NCI-H1417 (cell line): Measurements from ENCODE around the gene COPA.
"Not testable (repeated sequence)": the region's sequence is repeated elsewhere in the genome, so short reads cannot be mapped to it uniquely, and the experiment has no call there.

Experiments
- DNase-seq, 3 experiments: peaks; one replicate each; lab custom pipeline; 2025; lab: John Stamatoyannopoulos, UW

The COPA gene

DNA sequence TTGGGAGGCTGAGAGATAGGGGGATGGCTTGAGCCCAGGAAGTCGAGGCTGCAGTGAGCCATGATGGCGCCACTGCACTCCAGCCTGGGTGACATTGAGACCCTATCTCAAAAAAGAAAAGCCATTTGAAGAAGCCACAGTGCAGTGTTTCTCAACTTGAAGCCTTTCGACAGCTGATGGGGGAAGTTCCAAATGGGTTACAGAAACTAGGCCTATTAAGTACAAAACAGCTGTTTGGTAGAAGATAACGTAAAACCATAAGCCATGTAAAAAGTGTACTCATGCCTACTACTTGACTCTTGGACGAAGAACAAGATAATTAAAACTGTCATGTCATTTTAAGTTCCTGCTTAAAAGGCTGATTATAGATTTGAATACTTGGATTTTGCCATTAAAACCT lies 16.6 kb downstream of the COPA start:
- no peak for DNase-seq

DNA sequence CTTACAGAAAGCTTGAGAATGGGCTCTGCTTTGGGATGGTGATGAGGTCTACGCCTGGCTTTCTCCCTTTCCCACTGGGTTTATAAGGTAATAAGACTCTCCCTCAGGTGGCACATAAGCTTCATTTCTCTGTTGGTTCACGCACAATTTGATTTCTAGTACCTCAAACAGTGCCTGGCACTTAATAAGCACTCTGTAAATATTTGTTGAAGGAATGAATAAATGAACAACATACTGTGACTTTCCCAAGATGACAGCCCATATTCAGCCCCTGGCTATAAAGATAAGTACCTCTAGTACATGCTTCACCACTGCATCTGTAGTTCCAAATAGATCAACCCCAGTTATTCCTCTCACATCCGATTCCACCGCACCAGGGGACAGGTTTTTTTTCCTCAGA lies 17.8 kb downstream of the COPA start:
- peak; percentile 35 to 100 (median 82) for DNase-seq

DNA sequence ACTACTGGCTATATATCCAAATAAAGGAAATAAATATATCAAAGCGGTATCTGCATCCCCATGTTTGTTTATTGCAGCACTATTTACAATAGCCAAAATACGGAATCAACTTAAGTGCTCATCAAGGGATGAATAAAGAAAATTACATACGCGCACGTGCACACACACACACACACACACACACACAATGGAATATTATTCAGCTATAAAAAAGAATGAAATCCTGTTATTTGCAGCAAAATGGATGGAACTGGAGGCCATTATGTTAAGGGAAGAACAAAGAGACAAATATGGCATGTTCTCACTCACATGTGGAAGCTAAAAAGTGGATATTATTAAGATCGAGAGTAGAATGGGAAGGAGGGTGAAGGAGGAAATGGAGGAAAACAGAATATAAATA lies 20.2 kb downstream of the COPA start:
- DNase-seq = no peak

DNA sequence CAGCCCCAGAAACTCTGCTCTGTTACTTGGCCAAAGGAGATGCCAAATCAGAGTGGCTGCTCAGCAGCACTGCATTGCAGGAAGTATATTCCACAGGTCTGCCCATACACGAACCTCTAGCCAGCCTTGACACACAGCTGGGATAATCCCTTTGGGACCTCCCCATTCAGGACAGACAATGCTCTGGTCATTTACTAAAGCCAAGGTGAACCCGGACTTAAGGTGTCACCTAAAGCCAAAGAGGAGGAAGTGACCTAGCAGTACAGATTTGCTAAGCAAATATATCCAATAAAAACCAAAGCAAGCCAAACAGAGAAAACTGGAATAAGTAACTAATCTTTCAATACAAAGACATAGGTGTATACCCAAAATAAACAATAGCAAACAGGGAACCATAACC lies 27.7 kb downstream of the COPA start:
- no peak for DNase-seq

DNA sequence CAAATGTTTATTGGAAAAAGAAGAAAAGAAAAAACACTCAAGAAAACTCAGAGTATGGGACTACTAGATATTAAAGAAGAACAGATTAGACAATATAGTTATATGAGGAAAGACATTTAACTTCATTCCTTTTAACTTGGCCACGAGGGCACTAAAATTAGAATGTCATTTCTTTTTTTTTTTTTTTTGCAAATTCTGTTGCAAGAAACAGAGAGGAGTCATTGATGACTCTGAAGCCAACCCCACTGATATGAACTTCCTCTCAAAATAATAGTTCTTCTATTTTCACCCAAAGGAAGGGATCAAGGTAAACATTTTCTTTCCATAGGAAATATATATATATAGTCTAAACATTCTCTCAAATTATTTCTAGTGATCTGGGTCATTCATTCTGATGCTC lies 33.5 kb downstream of the COPA start:
- no peak for DNase-seq

DNA sequence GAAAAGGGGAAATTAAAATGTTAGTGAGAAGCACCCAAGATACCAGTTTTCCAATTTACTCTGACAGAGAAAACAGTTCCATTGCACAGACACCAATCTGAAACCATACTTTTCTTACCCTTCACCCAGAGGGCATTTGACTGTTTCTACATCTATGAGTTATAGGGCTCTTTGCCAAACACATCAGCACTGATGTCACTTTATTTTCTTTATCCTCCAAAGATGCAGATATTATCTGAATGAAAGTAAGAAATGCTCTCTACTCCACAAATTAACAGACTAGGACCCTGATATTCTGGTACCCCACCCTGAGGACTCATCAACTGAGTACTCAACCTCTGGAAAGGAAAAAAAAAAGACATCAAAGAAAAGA lies 33.9 kb downstream of the COPA start:
- no peak for DNase-seq

DNA sequence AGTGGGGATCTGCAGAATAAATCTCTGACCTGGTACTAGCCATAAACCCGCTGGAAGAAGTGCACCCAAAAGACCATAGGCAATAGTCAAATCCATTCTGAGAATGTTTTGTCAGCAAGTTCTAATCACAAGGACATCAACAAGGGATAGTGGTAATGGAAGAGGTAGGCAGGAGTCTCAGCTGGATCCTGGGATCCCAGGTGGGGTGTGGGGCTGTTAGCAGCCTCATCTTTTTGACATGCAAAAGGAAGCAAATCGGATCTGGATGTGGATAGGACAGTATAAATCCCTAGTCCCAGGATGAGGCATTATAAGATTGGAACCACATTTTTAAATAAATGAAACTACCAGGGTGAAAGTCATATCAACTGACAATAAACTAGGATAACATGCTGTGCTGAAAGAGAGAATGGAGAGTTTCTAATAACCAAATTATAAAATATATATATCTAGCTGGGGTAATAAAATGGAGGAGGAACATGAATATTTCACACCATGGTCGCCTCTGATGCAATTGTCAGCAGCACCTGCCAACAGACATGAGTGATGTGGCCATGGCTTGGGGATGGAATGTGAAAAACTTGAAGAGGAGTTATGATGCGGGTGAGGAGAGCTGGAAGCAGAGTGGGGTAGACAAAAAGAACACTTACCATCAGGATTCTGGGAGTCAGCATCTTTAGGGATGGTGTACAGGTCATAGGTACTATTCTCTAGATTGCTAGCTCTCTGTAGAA lies 34.4 kb downstream of the COPA start:
- no peak for DNase-seq

DNA sequence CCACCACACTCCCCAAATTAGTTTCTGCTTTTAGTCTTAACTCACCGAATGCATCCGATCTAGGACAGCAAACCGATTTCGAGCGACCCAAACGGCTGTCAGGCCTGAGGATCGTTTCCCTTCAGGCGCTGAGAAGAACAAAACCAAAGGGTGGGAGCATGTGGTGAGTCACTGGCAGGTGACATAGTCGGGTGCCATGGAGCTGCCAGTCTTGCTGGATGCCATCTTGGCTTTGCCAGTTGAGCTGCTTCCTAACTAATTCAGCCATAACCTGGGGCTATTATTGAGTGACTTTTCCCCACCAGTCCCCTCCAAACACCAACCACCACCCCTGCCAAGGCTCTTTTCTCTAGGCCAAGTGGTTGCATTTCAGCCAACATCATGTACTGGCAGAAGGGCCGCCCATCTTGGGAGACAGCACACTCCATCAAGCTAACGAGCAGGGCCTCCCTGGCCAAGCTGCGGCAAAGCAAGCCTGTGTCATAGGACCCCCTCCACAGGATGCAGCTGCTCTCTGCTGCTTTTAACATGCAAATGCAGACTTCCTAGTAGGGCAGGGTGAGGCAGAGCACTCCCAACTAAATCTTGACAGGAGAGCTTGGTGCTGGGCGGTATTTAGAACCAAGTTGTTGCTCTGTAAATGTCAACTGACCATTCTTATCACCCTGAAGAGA lies 35.8 kb downstream of the COPA start:
- no peak for DNase-seq

DNA sequence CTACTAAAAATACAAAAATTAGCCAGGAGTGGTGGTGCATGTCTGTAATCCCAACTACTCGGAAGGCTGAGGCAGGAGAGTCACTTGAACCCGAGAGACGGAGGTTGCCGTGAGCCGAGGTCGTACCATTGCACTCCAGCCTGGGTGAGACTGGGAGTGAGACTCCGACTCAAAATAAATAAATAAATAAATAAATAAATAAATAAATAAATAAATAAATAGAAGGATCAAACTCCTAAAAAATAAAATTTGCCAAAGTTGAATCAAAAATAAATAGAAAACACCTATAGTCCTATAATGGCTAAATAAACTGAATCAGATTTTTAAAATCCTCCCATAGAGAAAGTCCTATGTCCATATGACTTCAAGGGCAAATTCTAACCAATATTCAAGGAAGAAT lies 42.9 kb downstream of the COPA start:
- no peak for DNase-seq

DNA sequence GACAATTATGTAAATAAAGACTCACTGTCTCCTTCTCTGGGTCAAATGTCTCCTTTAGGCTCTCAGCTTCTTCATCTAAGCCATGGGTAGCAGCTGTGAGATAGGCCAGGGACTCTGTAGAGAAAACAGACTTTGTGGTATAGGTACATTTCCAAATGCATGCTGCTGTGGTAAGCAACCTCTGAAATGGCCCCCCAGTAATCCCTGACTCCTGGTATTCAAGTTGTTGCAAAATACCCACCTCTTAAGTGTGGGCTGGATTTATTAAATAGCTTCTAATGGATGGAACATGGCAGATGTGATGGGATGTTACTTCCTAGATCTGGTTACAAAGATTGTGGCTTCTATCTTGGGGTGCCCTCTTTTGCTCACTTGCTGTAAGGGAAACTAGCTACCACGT lies 47.0 kb downstream of the COPA start:
- DNase-seq = no peak

DNA sequence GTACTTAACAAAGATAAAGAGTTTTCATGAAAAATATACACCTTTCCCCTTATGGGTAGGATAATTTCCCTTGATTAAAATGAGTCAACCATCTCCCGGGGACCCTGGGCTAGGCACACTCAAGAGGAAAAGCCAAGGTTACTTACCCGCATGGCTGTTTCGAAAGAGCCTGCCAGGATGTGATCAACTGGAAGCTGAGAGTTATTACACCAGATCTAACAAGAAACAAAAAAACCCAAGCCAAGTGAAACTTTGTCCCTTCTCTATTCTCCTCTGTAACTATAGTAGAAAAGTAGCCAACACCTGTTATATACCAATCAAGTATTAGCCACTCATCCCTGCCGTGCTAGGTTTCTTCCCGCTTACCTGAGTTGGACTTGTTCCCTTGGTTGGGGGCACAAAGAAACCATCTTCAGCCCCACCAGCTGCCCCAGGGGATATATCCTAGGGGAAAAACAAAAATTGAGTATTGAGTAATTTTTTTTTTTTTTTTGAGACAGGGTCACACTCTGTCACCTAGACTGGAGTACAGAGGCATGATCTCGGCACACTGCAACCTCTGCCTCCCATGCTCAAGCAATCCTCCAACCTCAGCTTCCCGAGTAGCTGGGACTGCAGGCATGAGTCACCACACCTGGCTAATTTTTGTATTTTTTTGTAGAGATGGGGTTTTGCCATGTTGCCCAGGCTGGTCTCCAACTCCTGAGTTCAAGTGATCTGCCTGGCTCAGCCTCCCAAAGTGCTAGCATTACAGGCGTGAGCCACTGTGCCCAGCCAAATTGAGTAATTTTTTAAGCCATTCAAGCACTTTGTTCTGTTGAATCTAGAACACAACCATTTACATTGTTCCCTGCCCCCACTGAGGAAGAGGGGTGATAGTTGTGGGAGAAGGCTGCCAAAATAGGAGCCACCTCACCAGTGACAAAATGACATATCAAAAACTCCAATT lies 49.8 kb downstream of the COPA start:
- no peak for DNase-seq

DNA sequence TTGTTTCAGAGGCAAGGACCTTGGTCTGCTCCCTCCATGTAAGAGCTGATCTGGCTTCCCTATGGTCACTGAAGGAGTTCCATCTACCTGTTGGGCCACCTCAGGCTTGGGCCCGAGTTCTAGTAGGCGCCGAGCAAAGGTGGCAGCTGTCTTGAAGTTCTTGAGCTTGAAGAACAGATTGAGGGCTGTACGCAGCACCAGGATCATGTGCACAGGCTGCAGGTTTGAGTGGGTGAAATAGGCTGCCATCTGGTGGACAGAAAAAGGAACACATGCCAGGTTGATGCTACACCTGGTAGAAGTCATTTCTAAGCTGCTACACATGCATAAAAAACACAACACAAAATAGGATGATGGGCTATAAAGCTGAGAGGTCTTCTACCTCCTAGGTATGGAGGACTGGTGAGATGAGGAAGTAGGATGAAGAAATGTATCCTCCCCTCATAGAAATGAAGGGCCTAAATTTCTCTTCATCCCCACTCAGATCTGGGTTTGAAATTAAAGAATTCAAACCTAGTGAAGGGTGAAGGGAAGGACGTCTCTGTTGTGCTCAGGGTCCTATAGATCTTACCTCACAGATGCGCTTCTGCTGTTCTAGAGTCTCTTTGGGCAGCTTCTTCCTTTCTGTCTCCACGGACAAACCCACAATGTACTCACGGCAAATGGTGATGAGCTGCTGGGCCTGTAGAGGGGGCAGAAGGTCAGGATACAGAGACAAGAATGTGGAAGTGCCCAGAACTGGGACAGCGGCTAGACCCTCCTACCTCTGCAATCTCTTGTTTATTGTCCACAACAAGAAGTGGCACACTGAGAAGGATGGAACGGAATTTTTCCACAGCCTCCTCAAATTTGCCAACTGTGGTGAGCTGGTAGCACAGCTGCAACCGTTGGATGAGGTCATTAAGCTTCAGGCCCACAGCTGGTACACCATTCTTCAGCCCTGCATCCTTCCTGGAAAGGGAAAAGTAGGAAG lies 51.5 kb downstream of the COPA start:
- DNase-seq = peak; percentile 34 to 79 (median 78)

DNA sequence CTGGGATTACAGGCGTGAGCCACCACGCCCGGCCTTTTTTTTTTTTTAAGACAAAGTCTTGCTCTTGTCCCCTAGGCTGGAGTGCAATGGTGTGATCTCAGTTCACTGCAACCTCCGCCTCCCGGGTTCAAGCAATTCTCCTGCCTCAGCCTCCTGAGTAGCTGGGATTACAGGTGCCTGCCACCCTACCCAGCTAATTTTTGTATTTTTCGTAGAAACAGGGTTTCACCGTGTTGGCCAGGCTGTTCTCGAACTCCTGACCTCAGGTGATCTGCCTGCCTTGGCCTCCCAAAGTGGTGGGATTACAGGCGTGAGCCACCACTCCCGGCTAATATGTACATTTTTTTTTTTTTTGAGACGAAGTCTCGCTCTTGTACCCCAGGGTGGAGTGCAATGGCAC lies 55.3 kb downstream of the COPA start:
- DNase-seq = not testable (repeated sequence)

DNA sequence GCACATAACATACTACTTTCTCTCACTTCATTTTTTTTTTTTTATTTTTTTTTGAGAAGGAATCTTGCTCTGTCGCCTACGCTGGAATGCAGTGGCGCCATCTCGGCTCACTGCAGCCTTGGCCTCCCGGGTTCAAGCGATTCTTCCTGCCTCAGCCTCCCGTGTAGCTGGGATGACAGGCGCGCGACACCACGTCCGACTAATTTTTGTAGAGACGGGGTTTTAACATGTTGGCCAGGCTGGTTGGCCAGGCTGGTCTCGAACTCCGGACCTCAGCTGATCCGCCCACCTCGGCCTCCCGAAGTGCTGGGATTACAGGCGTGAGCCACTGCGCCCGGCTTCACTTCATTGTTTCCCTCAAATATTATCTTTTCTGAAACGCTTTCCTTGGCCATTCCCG lies 57.5 kb downstream of the COPA start:
- no peak for DNase-seq

DNA sequence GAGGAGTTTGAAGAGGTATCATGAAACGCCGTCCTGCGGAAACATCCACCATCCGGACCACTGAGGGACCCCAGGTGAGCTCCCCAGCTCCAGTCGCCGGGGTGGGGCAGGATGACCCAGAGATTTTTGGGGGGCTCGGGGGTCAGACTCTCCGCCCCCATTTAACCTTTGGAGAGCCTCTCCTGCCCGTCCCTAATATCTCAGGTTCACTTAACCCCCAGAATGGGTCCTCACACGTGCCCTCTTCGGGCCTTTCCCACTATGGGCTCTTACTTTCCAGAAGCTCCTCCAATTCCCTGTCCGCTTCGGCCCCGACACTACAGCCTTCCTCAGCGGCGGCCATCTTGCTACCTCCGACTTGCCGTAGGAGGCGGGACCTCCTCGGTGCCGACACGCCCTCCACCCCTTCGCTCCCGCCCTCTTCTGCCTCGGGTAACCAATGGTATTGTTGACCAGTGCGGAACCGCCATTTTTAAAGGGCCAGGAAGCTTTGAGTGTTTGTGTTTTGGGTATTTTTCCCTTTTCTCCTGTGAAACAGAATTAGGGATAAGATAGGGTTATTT lies 58.2 kb downstream of the COPA start, which contains the start of gene PEX19:
PEX19 (minus strand) TSS at position 352 of the 563 bp plus-strand sequence; CDS start at position 343, 9 bp downstream.
- DNase-seq = peak; percentile 90 to 98 (median 94)

DNA sequence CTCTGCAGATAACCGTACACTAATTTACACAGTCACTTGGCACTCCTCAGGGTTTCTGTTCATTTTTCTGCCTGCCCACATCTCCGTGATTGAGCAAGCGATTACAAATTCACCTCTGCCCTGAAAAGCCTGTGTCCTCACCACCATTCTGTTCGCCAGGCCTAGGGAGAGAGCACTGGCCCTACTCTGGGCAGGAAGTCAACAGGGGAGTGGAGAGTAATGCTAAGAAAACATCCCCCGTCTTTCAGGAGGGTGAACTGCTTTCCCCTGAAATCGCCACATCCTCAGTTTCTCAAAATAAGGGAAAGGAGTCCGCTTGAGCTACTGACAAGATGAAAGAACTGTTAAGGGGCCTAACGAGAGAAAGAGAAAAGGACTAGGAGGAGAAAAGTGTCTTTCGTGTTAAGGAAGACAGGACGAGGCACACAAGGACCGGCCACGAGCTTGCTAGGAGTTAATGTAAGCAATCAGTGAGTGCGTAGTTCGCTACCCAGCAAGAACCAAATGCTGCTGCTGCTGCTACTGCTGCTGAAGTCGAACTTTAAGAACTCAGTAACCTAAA lies 58.7 kb downstream of the COPA start:
- DNase-seq = peak; percentile 35 to 64 (median 44)

DNA sequence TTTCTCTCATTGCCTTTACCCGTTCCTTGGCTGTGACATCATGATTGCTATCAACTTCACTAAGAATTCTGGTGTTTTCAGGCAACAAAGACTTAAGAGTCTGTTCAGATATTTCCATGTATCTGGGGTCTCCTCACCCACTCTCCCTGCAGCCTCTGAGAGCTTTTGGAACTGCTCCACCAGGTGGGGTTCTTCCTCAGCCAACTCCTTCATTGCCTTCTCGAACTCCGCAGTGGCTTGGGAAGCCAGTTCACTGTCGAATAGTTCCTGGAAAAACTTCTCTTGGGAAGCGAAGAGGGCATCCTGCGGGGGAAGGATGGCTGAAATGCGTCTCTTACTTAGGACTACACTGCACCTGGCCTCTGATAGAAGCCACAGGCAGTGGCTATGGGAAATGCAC lies 60.2 kb downstream of the COPA start:
- no peak for DNase-seq

DNA sequence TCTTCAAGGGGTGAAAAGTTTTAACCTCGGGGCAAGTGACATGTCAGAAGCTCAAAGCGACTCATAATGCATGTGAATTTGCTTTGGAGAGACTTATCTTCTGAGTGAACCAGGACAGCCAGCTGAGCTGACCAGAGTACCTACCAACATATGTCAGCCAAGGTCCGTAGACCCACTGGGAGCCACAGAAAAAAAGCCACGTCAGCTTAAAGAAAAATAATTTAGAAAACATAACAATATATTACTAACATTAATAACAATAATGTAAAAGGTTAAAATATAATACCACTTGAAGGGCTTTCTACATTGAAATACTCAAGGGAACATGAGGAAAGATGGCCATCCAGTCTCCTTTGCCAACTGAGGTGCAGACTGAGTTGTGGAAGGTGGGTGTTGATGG lies 65.1 kb downstream of the COPA start:
- no peak for DNase-seq

DNA sequence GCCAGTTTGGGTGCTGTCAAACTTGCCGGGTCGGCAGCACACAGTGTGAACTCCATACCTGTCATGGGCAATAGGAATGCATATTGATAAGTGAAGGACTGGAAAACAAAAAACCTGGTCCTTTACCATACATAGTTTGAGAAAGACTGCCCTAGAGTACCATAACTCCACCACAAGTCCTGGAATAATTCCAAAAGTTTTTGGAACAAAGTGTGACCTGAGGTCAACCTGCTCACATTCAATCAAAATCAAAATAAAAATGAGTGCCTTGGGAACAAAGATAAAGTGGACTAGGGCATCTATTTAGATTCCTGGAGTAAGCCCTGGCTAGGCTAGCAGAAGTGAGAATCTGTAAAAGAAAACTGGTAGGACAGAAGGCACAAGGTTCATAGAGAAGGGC lies 65.7 kb downstream of the COPA start:
- DNase-seq = no peak

DNA sequence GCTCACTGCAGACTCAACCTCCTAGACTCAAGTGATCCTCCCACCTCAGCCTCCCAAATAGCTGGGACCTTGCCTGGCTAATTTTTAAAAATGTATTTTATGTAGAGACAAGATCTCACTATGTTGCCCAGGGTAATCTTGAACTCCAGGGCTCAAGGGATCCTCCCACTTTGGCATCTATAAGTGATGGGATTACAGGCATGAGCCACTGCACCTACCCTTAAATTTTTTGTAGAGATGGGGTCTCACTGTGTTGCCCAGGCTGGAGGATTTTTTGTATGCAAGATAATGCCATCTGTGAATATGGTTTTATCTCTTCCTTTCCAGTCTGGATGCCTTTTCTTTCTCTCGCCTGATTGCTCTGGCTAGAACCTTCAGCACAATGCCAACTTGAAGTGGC lies 72.0 kb downstream of the COPA start:
- no peak for DNase-seq
